ENCODE data around the gene RNASE9.
"Not testable (repeated sequence)": the region's sequence is repeated elsewhere in the genome, so short reads cannot be mapped to it uniquely, and the experiment has no call there.

RNASE9 gene

GRCh38 chr14:20516921-20517320, 43.9 kb downstream of the RNASE9 start:
- no peak for DNase-seq (ENCODE audit: low read depth)

- no peak for DNase-seq (ENCODE audit: low read depth)
Observed at GRCh38 chr14:20515846-20516245, 45.0 kb downstream of the RNASE9 start.

GRCh38 chr14:20512177-20512905, 48.5 kb downstream of the RNASE9 start:
- no peak for DNase-seq (ENCODE audit: low read depth)

GRCh38 chr14:20508367-20508766, 52.5 kb downstream of the RNASE9 start:
- DNase-seq (ENCODE audit: low read depth), result no peak

- not testable (repeated sequence) for DNase-seq (ENCODE audit: low read depth)
Observed at GRCh38 chr14:20507537-20507936, 53.3 kb downstream of the RNASE9 start.

GRCh38 chr14:20506752-20507151, 54.1 kb downstream of the RNASE9 start:
- DNase-seq (ENCODE audit: low read depth), result not testable (repeated sequence)

DNA sequence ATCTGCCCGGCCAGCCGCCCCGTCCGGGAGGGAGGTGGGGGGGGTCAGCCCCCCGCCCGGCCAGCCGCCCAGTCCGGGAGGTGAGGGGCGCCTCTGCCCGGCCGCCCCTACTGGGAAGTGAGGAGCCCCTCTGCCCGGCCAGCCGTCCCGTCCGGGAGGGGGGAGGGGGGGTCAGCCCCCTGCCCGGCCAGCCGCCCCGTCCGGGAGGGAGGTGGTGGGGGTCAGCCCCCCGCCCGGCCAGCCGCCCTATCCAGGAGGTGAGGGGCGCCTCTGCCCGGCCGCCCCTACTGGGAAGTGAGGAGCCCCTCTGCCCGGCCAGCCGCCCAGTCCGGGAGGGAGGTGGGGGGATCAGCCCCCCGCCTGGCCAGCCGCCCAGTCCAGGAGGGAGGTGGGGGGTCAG, 54.6 kb downstream of the RNASE9 start:
- DNase-seq (ENCODE audit: low read depth), result not testable (repeated sequence)
